HFF-Myc (cell line): ENCODE measurements around the gene CTTNBP2NL.
A peak's percentile ranks its signal among the peaks of the same experiment; 100 is the strongest.

Source experiments
- DNase-seq: peaks from one replicate; pipeline ENCODE4 v3.0.0-alpha.2; 2011; ENCODE audit warnings: low read depth; ENCODE audit errors: extremely low read depth
- H3K4me3 ChIP-seq: replicated peaks from 2 replicates; pipeline ENCODE4 v1.5.1; 2011; ENCODE audit warnings: low read depth, mild to moderate bottlenecking, control low read depth, low read length
- CTCF ChIP-seq: IDR thresholded peaks from 2 replicates; pipeline ENCODE4 v1.5.1; 2012; ENCODE audit warnings: mild to moderate bottlenecking, low read depth, low read length, control low read depth; ENCODE audit errors: missing control alignments

Gene CTTNBP2NL

GRCh38 chr1:112395821-112396652 lies at the start of gene CTTNBP2NL:
CTTNBP2NL (plus strand) TSS chr1:112396214; CDS start chr1:112416166, 19,952 bp downstream.
- peak within 1 kb of the TSS; percentile 74 for H3K4me3 ChIP-seq
- peak; percentile 81 for DNase-seq
- TF ChIP-seq CTCF: no peak

GRCh38 chr1:112346801-112347350 lies 49.1 kb upstream of the CTTNBP2NL start:
- no peak for TF ChIP-seq CTCF
- DNase-seq: no peak
- H3K4me3 ChIP-seq: no peak overlapping the region

GRCh38 chr1:112356765-112357164 lies 39.2 kb upstream of the CTTNBP2NL start:
- no peak for DNase-seq
- H3K4me3 ChIP-seq: no peak overlapping the region
- TF ChIP-seq CTCF: no peak

- DNase-seq: no peak
- TF ChIP-seq CTCF: no peak
- H3K4me3 ChIP-seq: no peak overlapping the region
Measured at GRCh38 chr1:112357467-112357866, 38.5 kb upstream of the CTTNBP2NL start.

- DNase-seq: no peak
- TF ChIP-seq CTCF: no peak
- H3K4me3 ChIP-seq: no peak overlapping the region
Measured at GRCh38 chr1:112358061-112358770, 37.8 kb upstream of the CTTNBP2NL start.

GRCh38 chr1:112358798-112359408 lies 37.1 kb upstream of the CTTNBP2NL start:
- no peak for DNase-seq
- TF ChIP-seq CTCF: peak; percentile 89
- H3K4me3 ChIP-seq: no peak overlapping the region
